GM10266 (cell line): ENCODE data around the gene PHACTR3.

Experiments
- DNase-seq: peaks from one replicate; pipeline ENCODE4 v3.0.0; 2012; ENCODE audit errors: extremely low spot score
- CTCF ChIP-seq: IDR thresholded peaks from 2 replicates; pipeline ENCODE4 v1.5.1; 2012; ENCODE audit warnings: mild to moderate bottlenecking, low read depth; ENCODE audit not compliant: control insufficient read depth, insufficient read depth; ENCODE audit errors: missing control alignments

Gene PHACTR3

GRCh38 chr20:59709636-59710035 lies 105.3 kb downstream of the PHACTR3 start:
- no peak for DNase-seq
- no peak for TF ChIP-seq CTCF

- no peak for DNase-seq
Observed at GRCh38 chr20:59718071-59718470, 113.7 kb downstream of the PHACTR3 start.

GRCh38 chr20:59718751-59719150 lies 114.4 kb downstream of the PHACTR3 start:
- DNase-seq, result no peak

More at GRCh38 chr20:59718071-59718470, 113.7 kb downstream of the PHACTR3 start:
- TF ChIP-seq CTCF, result no peak

GRCh38 chr20:59720013-59720412 lies 115.7 kb downstream of the PHACTR3 start:
- DNase-seq, result no peak
- no peak for TF ChIP-seq CTCF

More at GRCh38 chr20:59718751-59719150, 114.4 kb downstream of the PHACTR3 start:
- no peak for TF ChIP-seq CTCF

GRCh38 chr20:59721386-59721785 lies 117.0 kb downstream of the PHACTR3 start:
- no peak for TF ChIP-seq CTCF
- no peak for DNase-seq

- TF ChIP-seq CTCF, result no peak
- DNase-seq, result no peak
Observed at GRCh38 chr20:59723108-59723500, 118.8 kb downstream of the PHACTR3 start.

- TF ChIP-seq CTCF, result no peak
- DNase-seq, result no peak
Observed at GRCh38 chr20:59723607-59724456, 119.5 kb downstream of the PHACTR3 start.
